Measurements from ENCODE around the gene BICC1.

The BICC1 gene

GRCh38 chr10:58697691-58698090 is 185.0 kb downstream of the BICC1 start:
- Histone ChIP-seq H3K4me1 (ENCODE audit: control insufficient read depth, insufficient read depth, low read length) (peaks cover 33% of the 10 kb centered on the region), H3K9ac (ENCODE audit: low read length) (no peak overlapping the region), H3K27me3 (replicated peaks; ENCODE audit: control insufficient read depth, insufficient read depth, low read length) (no peaks in the 10 kb centered on the region), H3K36me3 (ENCODE audit: control insufficient read depth, insufficient read depth, low read length, severe bottlenecking) (no peaks in the 10 kb centered on the region), H3K9me3 (ENCODE audit: control insufficient read depth, low read length) (peaks cover 6% of the 10 kb centered on the region), H3K4me3 (ENCODE audit: low read length) (no peak overlapping the region)
- DNase-seq (ENCODE audit: low read depth), result no peak

GRCh38 chr10:58698777-58699356 is 186.2 kb downstream of the BICC1 start:
- Histone ChIP-seq H3K9me3 (ENCODE audit: control insufficient read depth, low read length) (peaks cover 6% of the 10 kb centered on the region), H3K9ac (ENCODE audit: low read length) (no peak overlapping the region), H3K27me3 (replicated peaks; ENCODE audit: control insufficient read depth, insufficient read depth, low read length) (no peaks in the 10 kb centered on the region), H3K36me3 (ENCODE audit: control insufficient read depth, insufficient read depth, low read length, severe bottlenecking) (no peaks in the 10 kb centered on the region), H3K4me3 (ENCODE audit: low read length) (no peak overlapping the region), H3K4me1 (ENCODE audit: control insufficient read depth, insufficient read depth, low read length) (peaks cover 45% of the 10 kb centered on the region)
- no peak for DNase-seq (ENCODE audit: low read depth)

DNA sequence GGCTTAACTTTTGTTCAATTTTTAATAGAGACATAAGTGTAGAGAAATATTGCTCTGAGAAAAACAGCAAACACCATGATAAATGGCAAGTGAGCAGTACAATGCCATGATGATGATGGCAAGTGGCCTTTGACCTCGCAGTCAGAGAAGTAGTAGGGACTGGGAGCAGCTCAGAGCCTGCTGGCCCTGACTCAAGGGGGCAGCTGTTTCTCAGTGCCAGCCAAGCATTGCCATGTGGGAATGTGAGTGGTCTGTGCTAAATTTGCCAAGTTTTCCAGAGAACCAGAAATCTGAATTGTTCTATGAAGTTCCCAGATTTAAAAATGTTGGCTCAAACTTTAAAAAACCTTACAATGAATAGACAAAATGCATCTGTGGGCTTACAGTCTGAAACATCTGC is 187.9 kb downstream of the BICC1 start:
- Histone ChIP-seq H3K9ac (ENCODE audit: low read length) (peak overlapping the region; percentile 57), H3K9me3 (ENCODE audit: control insufficient read depth, low read length) (no peaks in the 10 kb centered on the region), H3K4me3 (ENCODE audit: low read length) (no peak overlapping the region), H3K36me3 (ENCODE audit: control insufficient read depth, insufficient read depth, low read length, severe bottlenecking) (no peaks in the 10 kb centered on the region), H3K27me3 (replicated peaks; ENCODE audit: control insufficient read depth, insufficient read depth, low read length) (no peaks in the 10 kb centered on the region), H3K4me1 (ENCODE audit: control insufficient read depth, insufficient read depth, low read length) (peaks cover 62% of the 10 kb centered on the region)
- no peak for DNase-seq (ENCODE audit: low read depth)

DNA sequence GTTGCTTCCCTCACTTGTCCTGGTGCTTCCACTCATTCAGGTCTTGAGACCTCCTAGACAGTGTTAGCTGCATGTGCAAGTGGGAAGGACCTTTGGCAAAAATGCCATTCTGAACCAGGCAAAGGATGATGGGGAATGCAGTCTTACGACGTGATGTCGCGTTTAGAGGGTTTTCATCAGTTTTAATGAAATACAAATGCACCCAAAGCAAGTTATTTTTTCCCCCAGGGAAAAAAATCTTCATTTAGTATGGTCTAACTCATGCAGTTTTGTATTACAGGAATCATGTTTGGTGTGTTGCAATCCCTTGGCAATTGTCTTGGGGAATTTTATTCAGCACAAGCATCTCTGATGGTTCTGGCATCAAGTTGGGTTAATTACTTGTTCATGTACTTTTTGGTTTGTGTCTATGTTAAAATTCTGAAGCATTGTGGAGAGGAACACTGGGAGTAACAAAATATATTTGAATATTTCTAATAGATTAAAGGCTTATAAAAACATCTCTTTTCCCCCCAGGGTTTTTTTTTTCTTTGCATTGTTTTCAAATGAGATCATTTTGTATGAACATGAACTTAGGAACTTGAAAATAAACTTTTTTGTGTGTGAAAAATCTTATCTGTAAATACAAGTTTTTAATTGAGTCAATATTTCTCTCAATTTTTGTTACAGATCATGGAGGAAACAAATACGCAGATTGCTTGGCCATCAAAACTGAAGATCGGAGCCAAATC is 188.9 kb downstream of the BICC1 start:
- no peaks in the 10 kb centered on the region for H3K36me3 ChIP-seq (ENCODE audit: control insufficient read depth, insufficient read depth, low read length, severe bottlenecking)
- H3K4me1 ChIP-seq (ENCODE audit: control insufficient read depth, insufficient read depth, low read length), result peaks cover 69% of the 10 kb centered on the region
- peak overlapping the region; percentile 55 for H3K4me3 ChIP-seq (ENCODE audit: low read length)
- no peaks in the 10 kb centered on the region for H3K9me3 ChIP-seq (ENCODE audit: control insufficient read depth, low read length)
- H3K9ac ChIP-seq (ENCODE audit: low read length), result peak overlapping the region; percentile 76
- H3K27me3 ChIP-seq (replicated peaks; ENCODE audit: control insufficient read depth, insufficient read depth, low read length), result no peaks in the 10 kb centered on the region
- DNase-seq (ENCODE audit: low read depth), result peak; percentile 96

DNA sequence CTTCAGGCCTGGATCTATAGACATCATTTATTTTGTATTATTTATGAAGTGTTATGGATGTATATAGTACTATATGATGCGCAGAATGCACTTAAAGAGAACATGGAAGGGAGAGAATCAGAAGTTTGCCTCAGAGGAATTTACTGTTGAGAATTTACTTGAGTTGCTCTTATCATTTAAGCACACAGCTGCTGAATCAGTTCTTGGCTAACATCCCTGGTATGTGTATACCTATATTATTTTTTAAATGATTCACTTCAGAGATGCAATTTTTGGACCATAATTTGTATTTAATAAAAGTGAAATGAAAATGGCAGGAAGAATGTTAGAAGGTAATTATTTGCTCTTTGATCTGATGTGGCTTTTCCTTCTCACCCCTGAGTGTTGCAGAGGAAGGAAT is 191.6 kb downstream of the BICC1 start:
- H3K36me3 ChIP-seq (ENCODE audit: control insufficient read depth, insufficient read depth, low read length, severe bottlenecking), result no peaks in the 10 kb centered on the region
- H3K4me1 ChIP-seq (ENCODE audit: control insufficient read depth, insufficient read depth, low read length), result peaks cover 61% of the 10 kb centered on the region
- H3K9ac ChIP-seq (ENCODE audit: low read length), result peak overlapping the region; percentile 76
- no peaks in the 10 kb centered on the region for H3K27me3 ChIP-seq (replicated peaks; ENCODE audit: control insufficient read depth, insufficient read depth, low read length)
- DNase-seq (ENCODE audit: low read depth), result peak; percentile 45
- H3K9me3 ChIP-seq (ENCODE audit: control insufficient read depth, low read length), result no peaks in the 10 kb centered on the region
- peak overlapping the region; percentile 10 for H3K4me3 ChIP-seq (ENCODE audit: low read length)

DNA sequence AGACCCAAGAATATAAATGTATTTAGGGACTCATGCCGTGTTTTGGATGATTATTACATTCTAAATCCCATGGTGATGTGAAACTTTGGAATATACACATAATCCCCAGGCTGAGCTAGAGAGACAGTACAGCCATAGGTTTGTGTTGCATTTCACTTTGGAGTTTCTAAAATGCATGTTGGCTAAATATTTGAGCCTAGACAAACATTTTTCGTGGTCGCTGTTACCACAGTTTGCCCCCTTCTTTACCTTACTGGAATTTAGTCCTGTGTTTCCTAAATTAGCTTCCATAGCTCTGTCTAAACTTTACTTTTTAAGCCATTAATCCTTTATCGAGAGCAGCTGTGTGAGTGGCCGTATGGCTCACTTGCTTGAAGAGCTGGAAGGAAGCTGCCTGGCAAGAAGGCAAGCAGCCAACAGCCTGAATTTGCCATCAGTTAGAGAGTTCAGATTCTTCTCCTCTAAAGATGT is 192.0 kb downstream of the BICC1 start:
- Histone ChIP-seq H3K9me3 (ENCODE audit: control insufficient read depth, low read length) (no peaks in the 10 kb centered on the region), H3K36me3 (ENCODE audit: control insufficient read depth, insufficient read depth, low read length, severe bottlenecking) (no peaks in the 10 kb centered on the region), H3K9ac (ENCODE audit: low read length) (peak overlapping the region; percentile 32), H3K4me3 (ENCODE audit: low read length) (peak overlapping the region; percentile 10), H3K4me1 (ENCODE audit: control insufficient read depth, insufficient read depth, low read length) (peaks cover 61% of the 10 kb centered on the region), H3K27me3 (replicated peaks; ENCODE audit: control insufficient read depth, insufficient read depth, low read length) (no peaks in the 10 kb centered on the region)
- DNase-seq (ENCODE audit: low read depth), result peak; percentile 63

- H3K27me3 ChIP-seq (replicated peaks; ENCODE audit: control insufficient read depth, insufficient read depth, low read length), result no peaks in the 10 kb centered on the region
- DNase-seq (ENCODE audit: low read depth), result no peak
- H3K4me3 ChIP-seq (ENCODE audit: low read length), result no peak overlapping the region
- H3K9ac ChIP-seq (ENCODE audit: low read length), result no peak overlapping the region
- no peaks in the 10 kb centered on the region for H3K9me3 ChIP-seq (ENCODE audit: control insufficient read depth, low read length)
- peaks cover 46% of the 10 kb centered on the region for H3K4me1 ChIP-seq (ENCODE audit: control insufficient read depth, insufficient read depth, low read length)
- H3K36me3 ChIP-seq (ENCODE audit: control insufficient read depth, insufficient read depth, low read length, severe bottlenecking), result no peaks in the 10 kb centered on the region
These were observed 194.2 kb downstream of the BICC1 start for GRCh38 chr10:58706836-58707235.

DNA sequence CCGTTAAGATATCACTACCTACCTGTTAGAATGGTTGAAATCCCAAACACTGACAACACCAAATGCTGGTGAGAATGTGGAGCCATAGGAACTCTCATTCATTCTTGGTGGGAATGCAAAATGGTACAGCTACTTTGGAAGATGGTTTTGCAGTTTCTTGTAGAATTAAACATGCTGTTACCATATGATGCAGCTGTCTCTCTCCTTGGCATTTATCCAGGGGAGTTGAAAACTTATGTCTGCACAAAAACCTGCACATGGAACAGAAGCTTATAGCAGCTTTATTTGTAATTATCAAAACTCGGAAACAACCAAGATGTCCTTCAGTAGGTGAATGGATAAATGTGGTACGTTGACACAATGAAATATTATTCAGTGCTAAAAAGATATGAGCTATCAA is 199.5 kb downstream of the BICC1 start:
- Histone ChIP-seq H3K27me3 (replicated peaks; ENCODE audit: control insufficient read depth, insufficient read depth, low read length) (no peaks in the 10 kb centered on the region), H3K4me1 (ENCODE audit: control insufficient read depth, insufficient read depth, low read length) (peaks cover 14% of the 10 kb centered on the region), H3K4me3 (ENCODE audit: low read length) (no peak overlapping the region), H3K9me3 (ENCODE audit: control insufficient read depth, low read length) (no peaks in the 10 kb centered on the region), H3K36me3 (ENCODE audit: control insufficient read depth, insufficient read depth, low read length, severe bottlenecking) (no peaks in the 10 kb centered on the region), H3K9ac (ENCODE audit: low read length) (no peak overlapping the region)
- no peak for DNase-seq (ENCODE audit: low read depth)

DNA sequence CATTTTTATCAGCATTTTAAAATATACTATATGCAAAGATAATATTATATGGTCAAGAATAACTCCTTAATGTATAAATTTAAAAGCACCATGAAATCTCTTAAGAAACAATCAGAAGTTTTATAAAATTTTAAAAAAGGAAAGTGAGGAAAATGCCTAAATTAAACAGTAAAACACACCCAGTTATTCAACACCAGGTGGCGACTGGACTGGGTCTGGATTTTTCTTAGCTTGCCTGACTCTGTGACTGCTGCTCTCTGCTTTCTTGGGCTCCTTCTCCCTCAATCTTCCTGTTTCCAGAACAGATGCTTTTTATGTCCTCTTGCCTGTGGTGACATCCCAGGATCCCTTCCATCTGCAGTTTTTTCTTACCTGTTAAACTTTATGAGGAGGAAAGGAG is 200.3 kb downstream of the BICC1 start:
- Histone ChIP-seq H3K9ac (ENCODE audit: low read length) (no peak overlapping the region), H3K9me3 (ENCODE audit: control insufficient read depth, low read length) (no peaks in the 10 kb centered on the region), H3K36me3 (ENCODE audit: control insufficient read depth, insufficient read depth, low read length, severe bottlenecking) (no peaks in the 10 kb centered on the region), H3K27me3 (replicated peaks; ENCODE audit: control insufficient read depth, insufficient read depth, low read length) (no peaks in the 10 kb centered on the region), H3K4me3 (ENCODE audit: low read length) (no peak overlapping the region), H3K4me1 (ENCODE audit: control insufficient read depth, insufficient read depth, low read length) (peaks cover 18% of the 10 kb centered on the region)
- no peak for DNase-seq (ENCODE audit: low read depth)

DNA sequence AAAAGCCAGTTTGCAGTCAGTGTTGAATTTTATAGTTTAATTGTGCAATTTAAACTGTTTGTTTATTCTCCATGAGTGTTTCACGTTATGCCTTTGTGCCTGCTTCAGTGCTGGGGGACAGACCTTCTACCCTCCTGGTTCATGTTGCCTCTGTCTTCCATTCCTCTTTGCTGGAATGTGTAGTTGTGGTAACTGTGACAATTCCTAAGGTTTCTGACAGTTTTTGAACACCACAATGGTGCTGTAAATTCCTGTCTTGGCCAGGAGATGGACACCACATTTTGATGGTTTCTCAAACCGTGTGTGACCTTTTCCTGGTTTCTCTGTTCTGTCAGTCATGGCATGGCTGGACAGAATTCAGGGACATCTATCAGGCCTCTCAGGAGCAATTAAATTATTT is 201.7 kb downstream of the BICC1 start:
- DNase-seq (ENCODE audit: low read depth), result no peak
- Histone ChIP-seq H3K4me1 (ENCODE audit: control insufficient read depth, insufficient read depth, low read length) (peaks cover 19% of the 10 kb centered on the region), H3K4me3 (ENCODE audit: low read length) (no peak overlapping the region), H3K9me3 (ENCODE audit: control insufficient read depth, low read length) (no peaks in the 10 kb centered on the region), H3K9ac (ENCODE audit: low read length) (no peak overlapping the region), H3K27me3 (replicated peaks; ENCODE audit: control insufficient read depth, insufficient read depth, low read length) (no peaks in the 10 kb centered on the region), H3K36me3 (ENCODE audit: control insufficient read depth, insufficient read depth, low read length, severe bottlenecking) (no peaks in the 10 kb centered on the region)

GRCh38 chr10:58715061-58715460 is 202.4 kb downstream of the BICC1 start:
- DNase-seq (ENCODE audit: low read depth), result peak; percentile 48
- Histone ChIP-seq H3K36me3 (ENCODE audit: control insufficient read depth, insufficient read depth, low read length, severe bottlenecking) (no peaks in the 10 kb centered on the region), H3K9me3 (ENCODE audit: control insufficient read depth, low read length) (no peaks in the 10 kb centered on the region), H3K4me3 (ENCODE audit: low read length) (no peak overlapping the region), H3K9ac (ENCODE audit: low read length) (peak overlapping the region; percentile 7), H3K27me3 (replicated peaks; ENCODE audit: control insufficient read depth, insufficient read depth, low read length) (no peaks in the 10 kb centered on the region), H3K4me1 (ENCODE audit: control insufficient read depth, insufficient read depth, low read length) (peaks cover 20% of the 10 kb centered on the region)
